ENCODE data around the gene GLIS1.

- no peak for TF ChIP-seq CTCF (IDR thresholded peaks at IDR 0.05; ENCODE audit: low read length)
- no peak for TF ChIP-seq EZH2phosphoT487 (IDR thresholded peaks at IDR 0.05; ENCODE audit: low read length)
Observed at GRCh38 chr1:53769780-53770179, 30.8 kb upstream of the GLIS1 start.
